ENCODE data around the gene ZNF329. TPM values are rescaled to one million over a fixed set of nuclear protein-coding genes. Genes with fewer than 3 reads are reported as not detected.
A peak's percentile ranks its signal among the peaks of the same experiment; 100 is the strongest.

ZNF329 gene
- total and polyA plus RNA-seq, 9 of the 15 experiments (the other 6 are each of a cell fraction or from before 2014, with no cell fraction given) = 0.21 to 3.6 (median 2.2) TPM

- TF ChIP-seq MNT (conservative IDR thresholded peaks at IDR 0.05) (0 out of 4 replicates have a peak, but pooled peaks of 1 of the 2 experiments have one; percentile 30), ZNF75A (CRISPR knock-in tag; IDR thresholded peaks at IDR 0.05) (no peak), MAZ (CRISPR knock-in tag; conservative IDR thresholded peaks at IDR 0.05 in 1 of 2, IDR thresholded peaks at IDR 0.05 in 1 of 2) (peak in 1 of 2 experiments; percentile 84; a peak in 2 of 4 replicates), ELF1 (tag; IDR thresholded peaks at IDR 0.05) (peak; percentile 91), MCM7 (IDR thresholded peaks at IDR 0.05) (no peak), RBFOX2 (IDR thresholded peaks at IDR 0.05; ENCODE audit: low read depth, low read length) (peak; percentile 73), CTCF (IDR thresholded peaks at IDR 0.05 in 2 of 3, conservative IDR thresholded peaks at IDR 0.05 in 1 of 3; ENCODE audit: insufficient read depth in 2 of 3, low read depth in 1 of 3, low read length in 3 of 3) (peak; percentile 84 to 89 (median 85)), POLR2B (IDR thresholded peaks at IDR 0.05; ENCODE audit: low read depth, partially characterized antibody) (peak; percentile 34), POU5F1 (IDR thresholded peaks at IDR 0.05; ENCODE audit: borderline replicate concordance, low read depth, low read length, partially characterized antibody) (no peak), CREM (IDR thresholded peaks at IDR 0.05; ENCODE audit: low read depth) (peak; percentile 57), PCBP1 (IDR thresholded peaks at IDR 0.05; ENCODE audit: low read depth, low read length, poor library complexity, severe bottlenecking) (no peak), FIP1L1 (IDR thresholded peaks at IDR 0.05; ENCODE audit: low read depth, low read length, poor library complexity, severe bottlenecking) (peak; percentile 63), ZMIZ1 (IDR thresholded peaks at IDR 0.05; ENCODE audit: low read depth in 2 of 2, low read length in 2 of 2) (no peak), STAG1 (CRISPR knock-in tag; IDR thresholded peaks at IDR 0.05; ENCODE audit: borderline replicate concordance) (peak; percentile 64; the same call in 1 of the 2 replicates), GMEB1 (CRISPR knock-in tag; IDR thresholded peaks at IDR 0.05) (peak; percentile 68)
Measured at GRCh38 chr19:58154679-58155648, 4.4 kb upstream of the ZNF329 start (continued).

All from K562 (cell line).